Prostate gland (tissue), 2 donors: ENCODE measurements around the gene NPR2. TPM values are rescaled to one million over a fixed set of nuclear protein-coding genes. Genes with fewer than 3 reads are reported as not detected.

Source experiments
- DNase-seq: peaks from one replicate; pipeline ENCODE4 v3.0.0-alpha.2; 2019; ENCODE audit warnings: low spot score
- H3K27ac ChIP-seq, 2 donors: fragments of 200-600 bp; sonication (generic); 2 replicates each; pipeline ENCODE4 v1.5.1; 2017 to 2019
- H3K27me3 ChIP-seq: fragments of 200-600 bp; sonication (generic); replicated peaks from 2 replicates; pipeline ENCODE4 v1.5.1; 2019; ENCODE audit not compliant: insufficient read depth
- H3K36me3 ChIP-seq, 2 donors: fragments of 200-600 bp; sonication (generic); 1 replicate in 1 of 2; 2 replicates in 1 of 2; pipeline versions ENCODE4 v1.5.1 to v1.8.1; 2017 to 2019
- H3K4me1 ChIP-seq: fragments of 200-600 bp; sonication (generic); replicated peaks from 2 replicates; pipeline ENCODE4 v1.5.1; 2019
- H3K4me3 ChIP-seq, 2 donors: fragments of 200-600 bp; sonication (generic); 2 replicates each; pipeline ENCODE4 v1.5.1; 2017 to 2019
- H3K9me3 ChIP-seq: fragments of 200-600 bp; sonication (generic); 2 replicates; pipeline ENCODE4 v1.5.1; 2017
- POLR2A ChIP-seq: fragments of 450-650 bp; IDR thresholded peaks from one replicate; pipeline ENCODE4 v1.6.1; 2016; ENCODE audit warnings: antibody characterized with exemption, mild to moderate bottlenecking
- POLR2AphosphoS5 ChIP-seq: sonication (generic); formaldehyde crosslinking; IDR thresholded peaks from one replicate; pipeline ENCODE4 v1.6.1; 2017; ENCODE audit warnings: antibody characterized with exemption
- WGBS: methylation state at CpG from one replicate; pipeline ENCODE4 v1.1.5; 2018; 5-methylcytosine and 5-hydroxymethylcytosine counted together
- intact Hi-C: fragments of 100-400 bp; cut with DNase I; formaldehyde crosslinking; loops from one replicate; pipeline ENCODE4 v1.14.2; 2022
- total RNA-seq, 2 donors: library from RNA; depleted of rRNA; stranded (reverse); fragments of >200 nt; gene quantifications; one replicate each; pipeline ENCODE4 v1.1.0, GENCODE V29; 2016
- TF ChIP-seq, protein P1 (sequence below), 4 experiments: fragments of 200-600 bp in 2 of 4; fragments of 450-650 bp in 2 of 4; sonication (generic) in 2 of 4; IDR thresholded peaks; 1 replicate in 3 of 4; 2 replicates in 1 of 4; pipeline ENCODE4 v1.5.1; 2016 to 2019; ENCODE audit warnings: antibody characterized with exemption in 4 of 4, mild to moderate bottlenecking in 2 of 4, moderate library complexity in 2 of 4

Gene NPR2
- total RNA-seq, 2 donors from 2014 or later, result 17.3 to 33.2 TPM

DNA sequence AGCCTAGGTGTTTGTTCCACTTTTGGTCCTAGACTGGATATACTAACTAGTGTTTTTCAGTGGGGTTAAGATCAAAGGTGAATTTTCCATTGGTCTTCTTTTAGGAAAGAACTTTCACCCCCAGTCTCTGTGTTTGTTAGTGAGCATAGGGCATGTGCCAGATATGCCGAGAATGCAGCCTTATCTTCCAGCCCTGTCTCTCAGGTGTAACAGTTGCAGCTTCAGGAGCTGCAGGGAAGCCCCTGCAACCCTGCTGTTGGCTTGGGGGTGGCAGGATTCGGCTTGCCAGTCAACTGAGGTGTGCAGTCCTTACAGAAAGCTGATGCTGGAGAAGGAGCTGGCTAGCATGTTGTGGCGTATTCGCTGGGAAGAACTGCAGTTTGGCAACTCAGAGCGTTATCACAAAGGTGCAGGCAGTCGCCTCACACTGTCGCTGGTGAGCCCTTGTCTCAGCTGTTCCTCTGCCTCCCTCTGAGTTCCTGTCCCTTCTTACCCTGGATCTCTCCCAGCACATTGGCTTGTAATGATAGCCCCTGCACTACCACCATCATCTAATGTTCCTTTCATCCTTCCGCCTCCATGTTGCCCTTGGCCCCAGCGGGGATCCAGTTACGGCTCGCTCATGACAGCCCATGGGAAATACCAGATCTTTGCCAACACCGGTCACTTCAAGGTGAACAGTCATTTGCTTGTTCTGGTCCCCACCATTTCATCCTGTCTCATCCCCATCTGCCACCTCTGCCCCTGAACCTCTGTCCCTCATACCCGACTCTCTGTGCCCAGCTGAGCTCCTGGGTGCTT, 10.1 kb downstream of the NPR2 start:
- WGBS, result 92% methylated on average over 13 of the region's 13 CpGs
- no peak for DNase-seq
- H3K4me1 ChIP-seq, result no peaks in the 10 kb centered on the region
- no peak overlapping the region for H3K27ac ChIP-seq
- no peaks in the 10 kb centered on the region for H3K27me3 ChIP-seq
- TF ChIP-seq POLR2A, result no peak
- TF ChIP-seq, protein P1, sequence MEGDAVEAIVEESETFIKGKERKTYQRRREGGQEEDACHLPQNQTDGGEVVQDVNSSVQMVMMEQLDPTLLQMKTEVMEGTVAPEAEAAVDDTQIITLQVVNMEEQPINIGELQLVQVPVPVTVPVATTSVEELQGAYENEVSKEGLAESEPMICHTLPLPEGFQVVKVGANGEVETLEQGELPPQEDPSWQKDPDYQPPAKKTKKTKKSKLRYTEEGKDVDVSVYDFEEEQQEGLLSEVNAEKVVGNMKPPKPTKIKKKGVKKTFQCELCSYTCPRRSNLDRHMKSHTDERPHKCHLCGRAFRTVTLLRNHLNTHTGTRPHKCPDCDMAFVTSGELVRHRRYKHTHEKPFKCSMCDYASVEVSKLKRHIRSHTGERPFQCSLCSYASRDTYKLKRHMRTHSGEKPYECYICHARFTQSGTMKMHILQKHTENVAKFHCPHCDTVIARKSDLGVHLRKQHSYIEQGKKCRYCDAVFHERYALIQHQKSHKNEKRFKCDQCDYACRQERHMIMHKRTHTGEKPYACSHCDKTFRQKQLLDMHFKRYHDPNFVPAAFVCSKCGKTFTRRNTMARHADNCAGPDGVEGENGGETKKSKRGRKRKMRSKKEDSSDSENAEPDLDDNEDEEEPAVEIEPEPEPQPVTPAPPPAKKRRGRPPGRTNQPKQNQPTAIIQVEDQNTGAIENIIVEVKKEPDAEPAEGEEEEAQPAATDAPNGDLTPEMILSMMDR (IDR thresholded peaks at IDR 0.05), result no peak
- no peak for TF ChIP-seq POLR2AphosphoS5
- intact Hi-C loops, result no loop called here
- H3K36me3 ChIP-seq, result no peaks in the 10 kb centered on the region
- no peak overlapping the region for H3K4me3 ChIP-seq
- no peaks in the 10 kb centered on the region for H3K9me3 ChIP-seq

DNA sequence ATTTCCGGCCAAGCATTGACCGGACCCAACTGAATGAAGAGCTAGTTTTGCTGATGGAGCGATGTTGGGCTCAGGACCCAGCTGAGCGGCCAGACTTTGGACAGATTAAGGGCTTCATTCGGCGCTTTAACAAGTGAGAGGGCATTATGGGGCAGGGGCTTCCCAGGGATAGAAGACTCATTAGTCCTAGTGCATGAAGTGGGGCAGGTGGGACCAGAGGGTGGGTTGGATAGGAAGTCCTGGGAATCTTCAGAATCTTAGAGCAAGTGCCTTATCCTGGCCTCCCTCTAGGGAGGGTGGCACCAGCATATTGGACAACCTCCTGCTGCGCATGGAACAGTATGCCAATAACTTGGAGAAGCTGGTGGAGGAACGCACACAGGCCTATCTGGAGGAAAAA, 14.7 kb downstream of the NPR2 start:
- no peak for TF ChIP-seq POLR2A
- TF ChIP-seq POLR2AphosphoS5, result no peak
- TF ChIP-seq, protein P1 (IDR thresholded peaks at IDR 0.05), result no peak
- H3K4me3 ChIP-seq, result no peak overlapping the region
- no peaks in the 10 kb centered on the region for H3K36me3 ChIP-seq
- DNase-seq, result no peak
- no peak overlapping the region for H3K27ac ChIP-seq
- no peaks in the 10 kb centered on the region for H3K4me1 ChIP-seq
- 94% methylated on average over 8 of the region's 8 CpGs for WGBS
- intact Hi-C loops, result no loop called here
- no peaks in the 10 kb centered on the region for H3K27me3 ChIP-seq
- no peaks in the 10 kb centered on the region for H3K9me3 ChIP-seq

DNA sequence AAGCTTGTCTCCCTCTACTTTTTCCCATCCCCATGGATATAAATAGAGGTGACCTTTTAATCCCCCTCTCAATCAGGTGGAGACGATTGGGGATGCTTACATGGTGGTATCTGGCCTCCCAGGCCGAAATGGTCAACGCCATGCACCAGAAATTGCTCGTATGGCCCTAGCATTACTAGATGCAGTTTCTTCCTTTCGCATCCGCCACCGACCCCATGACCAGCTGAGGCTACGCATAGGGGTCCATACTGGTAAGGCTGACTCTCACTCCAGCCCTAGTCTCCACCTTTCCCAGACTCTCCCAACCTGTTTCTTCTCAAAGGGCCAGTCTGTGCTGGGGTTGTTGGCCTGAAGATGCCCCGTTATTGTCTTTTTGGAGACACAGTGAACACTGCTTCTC, 17.0 kb downstream of the NPR2 start:
- no peak for DNase-seq
- TF ChIP-seq POLR2AphosphoS5 (no peak), POLR2A (no peak)
- TF ChIP-seq, protein P1 (IDR thresholded peaks at IDR 0.05), result no peak
- H3K4me3 ChIP-seq, result no peak overlapping the region
- H3K27ac ChIP-seq, result no peak overlapping the region
- intact Hi-C loops, result no loop called here
- H3K9me3 ChIP-seq, result no peaks in the 10 kb centered on the region
- peaks cover 5% of the 10 kb centered on the region for H3K4me1 ChIP-seq
- H3K27me3 ChIP-seq, result no peaks in the 10 kb centered on the region
- 93% methylated on average over 9 of the region's 9 CpGs for WGBS
- H3K36me3 ChIP-seq, result no peaks in the 10 kb centered on the region

DNA sequence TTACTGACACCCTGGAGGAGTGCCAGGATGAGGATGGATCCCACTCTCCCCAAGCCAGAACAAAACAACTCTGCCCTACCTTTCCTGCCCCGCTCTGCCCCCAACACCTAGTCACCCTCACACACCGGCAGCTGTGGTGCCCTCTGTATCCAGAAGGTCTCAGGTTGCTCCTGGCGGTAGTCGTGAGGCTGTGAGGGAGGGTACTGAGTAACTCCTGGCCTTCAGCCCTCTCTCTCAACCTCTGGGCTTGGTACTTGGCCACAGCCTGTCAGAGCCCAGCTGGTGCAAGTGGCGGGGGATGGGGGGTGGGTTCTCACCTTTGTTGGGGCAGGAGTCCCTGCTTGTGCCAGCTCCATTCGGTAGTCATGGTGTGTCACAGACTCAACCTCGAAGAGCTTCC, 18.7 kb downstream of the NPR2 start:
- 91% methylated on average over 7 of the region's 7 CpGs for WGBS
- TF ChIP-seq POLR2A (no peak), POLR2AphosphoS5 (no peak)
- TF ChIP-seq, protein P1 (IDR thresholded peaks at IDR 0.05), result no peak
- no peaks in the 10 kb centered on the region for H3K36me3 ChIP-seq
- H3K9me3 ChIP-seq, result no peaks in the 10 kb centered on the region
- no peak overlapping the region for H3K27ac ChIP-seq
- DNase-seq, result no peak
- intact Hi-C loops, result no loop called here
- H3K4me3 ChIP-seq, result no peak overlapping the region
- H3K27me3 ChIP-seq, result no peaks in the 10 kb centered on the region
- peaks cover 5% of the 10 kb centered on the region for H3K4me1 ChIP-seq
